WI38 (cell line): Measurements from ENCODE around the gene ALDH16A1.
"Not testable (repeated sequence)": the region's sequence is repeated elsewhere in the genome, so short reads cannot be mapped to it uniquely, and the experiment has no call there.

ENCODE experiments used
- H3K4me3 ChIP-seq: 2 replicates; pipeline ENCODE4 v1.5.1; 2011; ENCODE audit warnings: low read depth, mild to moderate bottlenecking, control low read depth, low read length
- TF ChIP-seq, protein P1 (sequence below): IDR thresholded peaks from 2 replicates; pipeline ENCODE4 v1.5.1; 2012; ENCODE audit warnings: low read depth, mild to moderate bottlenecking, control low read depth, low read length

Gene ALDH16A1

GRCh38 chr19:49459388-49459787 lies 6.4 kb downstream of the ALDH16A1 start:
- H3K4me3 ChIP-seq, result no peak overlapping the region
- TF ChIP-seq, protein P1, sequence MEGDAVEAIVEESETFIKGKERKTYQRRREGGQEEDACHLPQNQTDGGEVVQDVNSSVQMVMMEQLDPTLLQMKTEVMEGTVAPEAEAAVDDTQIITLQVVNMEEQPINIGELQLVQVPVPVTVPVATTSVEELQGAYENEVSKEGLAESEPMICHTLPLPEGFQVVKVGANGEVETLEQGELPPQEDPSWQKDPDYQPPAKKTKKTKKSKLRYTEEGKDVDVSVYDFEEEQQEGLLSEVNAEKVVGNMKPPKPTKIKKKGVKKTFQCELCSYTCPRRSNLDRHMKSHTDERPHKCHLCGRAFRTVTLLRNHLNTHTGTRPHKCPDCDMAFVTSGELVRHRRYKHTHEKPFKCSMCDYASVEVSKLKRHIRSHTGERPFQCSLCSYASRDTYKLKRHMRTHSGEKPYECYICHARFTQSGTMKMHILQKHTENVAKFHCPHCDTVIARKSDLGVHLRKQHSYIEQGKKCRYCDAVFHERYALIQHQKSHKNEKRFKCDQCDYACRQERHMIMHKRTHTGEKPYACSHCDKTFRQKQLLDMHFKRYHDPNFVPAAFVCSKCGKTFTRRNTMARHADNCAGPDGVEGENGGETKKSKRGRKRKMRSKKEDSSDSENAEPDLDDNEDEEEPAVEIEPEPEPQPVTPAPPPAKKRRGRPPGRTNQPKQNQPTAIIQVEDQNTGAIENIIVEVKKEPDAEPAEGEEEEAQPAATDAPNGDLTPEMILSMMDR, result no peak

GRCh38 chr19:49461130-49461529 lies 8.1 kb downstream of the ALDH16A1 start:
- H3K4me3 ChIP-seq, result not testable (repeated sequence)

DNA sequence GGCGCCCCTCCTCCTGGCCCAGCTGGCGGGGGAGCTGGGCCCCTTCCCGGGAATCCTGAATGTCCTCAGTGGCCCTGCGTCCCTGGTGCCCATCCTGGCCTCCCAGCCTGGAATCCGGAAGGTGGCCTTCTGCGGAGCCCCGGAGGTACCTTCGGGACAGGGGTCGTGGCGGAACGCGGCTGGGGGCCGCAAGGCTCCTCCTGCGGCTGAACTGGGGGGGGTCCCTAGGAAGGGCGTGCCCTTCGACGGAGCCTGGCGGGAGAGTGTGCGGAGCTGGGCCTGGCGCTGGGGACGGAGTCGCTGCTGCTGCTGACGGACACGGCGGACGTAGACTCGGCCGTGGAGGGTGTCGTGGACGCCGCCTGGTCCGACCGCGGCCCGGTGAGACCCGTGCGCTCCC lies 8.6 kb downstream of the ALDH16A1 start:
- TF ChIP-seq, protein P1, result no peak
- H3K4me3 ChIP-seq, result no peak overlapping the region

- no peak overlapping the region for H3K4me3 ChIP-seq
- TF ChIP-seq, protein P1, result no peak
These were observed 9.5 kb downstream of the ALDH16A1 start for GRCh38 chr19:49462492-49462891.

- TF ChIP-seq, protein P1, result no peak
- no peak overlapping the region for H3K4me3 ChIP-seq
These were observed 11.1 kb downstream of the ALDH16A1 start for GRCh38 chr19:49463960-49464740.

DNA sequence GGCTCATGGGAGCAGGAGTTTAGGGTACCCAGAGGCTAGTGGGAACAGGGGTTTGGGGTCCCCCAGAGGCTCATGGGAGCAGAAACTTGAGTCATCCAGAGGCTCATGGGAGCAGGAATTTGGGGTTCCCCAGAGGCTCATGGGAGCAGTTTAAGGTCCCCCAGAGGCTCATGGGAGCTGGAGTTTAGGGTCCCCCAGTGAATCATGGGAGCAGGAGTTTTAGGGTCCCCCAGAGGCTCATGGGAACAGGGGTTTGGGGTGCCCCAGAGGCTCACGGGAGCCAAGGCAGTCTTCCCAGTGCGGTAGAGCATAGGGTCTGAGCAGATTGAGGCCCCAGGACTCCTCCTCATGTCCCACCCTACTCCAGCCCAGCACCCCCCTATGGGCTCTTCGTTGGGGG lies 12.3 kb downstream of the ALDH16A1 start:
- TF ChIP-seq, protein P1, result no peak
- no peak overlapping the region for H3K4me3 ChIP-seq

DNA sequence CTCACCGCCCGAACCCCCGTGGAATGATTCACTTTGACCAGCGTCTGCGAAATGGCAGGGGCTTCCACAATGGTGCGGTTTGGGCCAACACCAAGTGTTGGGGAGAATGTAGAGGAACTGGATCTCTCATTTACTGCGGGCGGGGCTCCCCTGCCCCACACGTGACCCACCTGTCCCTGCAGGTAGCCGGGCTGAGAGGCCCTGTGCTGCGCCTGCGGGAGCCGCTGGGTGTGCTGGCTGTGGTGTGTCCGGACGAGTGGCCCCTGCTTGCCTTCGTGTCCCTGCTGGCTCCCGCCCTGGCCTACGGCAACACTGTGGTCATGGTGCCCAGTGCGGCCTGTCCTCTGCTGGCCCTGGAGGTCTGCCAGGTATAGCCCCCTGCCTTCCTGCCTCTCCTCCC lies 15.2 kb downstream of the ALDH16A1 start:
- TF ChIP-seq, protein P1, result no peak
- H3K4me3 ChIP-seq, result no peak overlapping the region
